Astrocyte of the cerebellum (primary cell): ENCODE data around the gene MYOD1.

Experiments
- DNase-seq: peaks from one replicate; pipeline ENCODE4 v3.0.0-alpha.2; 2011; ENCODE audit warnings: low read depth
- H3K4me3 ChIP-seq: 2 replicates; pipeline ENCODE4 v1.5.1; 2011; ENCODE audit warnings: mild to moderate bottlenecking, low read depth, low read length, moderate library complexity
- CTCF ChIP-seq: IDR thresholded peaks from 2 replicates; pipeline ENCODE4 v1.5.1; 2012; ENCODE audit warnings: low read length, low read depth, moderate library complexity, mild to moderate bottlenecking; ENCODE audit errors: missing control alignments
- in situ Hi-C: cut with HindIII; loops from 2 replicates; pipeline ENCODE4 v1.10.0; 2017; ENCODE audit warnings: low sequenced_read_pairs

Gene MYOD1

DNA sequence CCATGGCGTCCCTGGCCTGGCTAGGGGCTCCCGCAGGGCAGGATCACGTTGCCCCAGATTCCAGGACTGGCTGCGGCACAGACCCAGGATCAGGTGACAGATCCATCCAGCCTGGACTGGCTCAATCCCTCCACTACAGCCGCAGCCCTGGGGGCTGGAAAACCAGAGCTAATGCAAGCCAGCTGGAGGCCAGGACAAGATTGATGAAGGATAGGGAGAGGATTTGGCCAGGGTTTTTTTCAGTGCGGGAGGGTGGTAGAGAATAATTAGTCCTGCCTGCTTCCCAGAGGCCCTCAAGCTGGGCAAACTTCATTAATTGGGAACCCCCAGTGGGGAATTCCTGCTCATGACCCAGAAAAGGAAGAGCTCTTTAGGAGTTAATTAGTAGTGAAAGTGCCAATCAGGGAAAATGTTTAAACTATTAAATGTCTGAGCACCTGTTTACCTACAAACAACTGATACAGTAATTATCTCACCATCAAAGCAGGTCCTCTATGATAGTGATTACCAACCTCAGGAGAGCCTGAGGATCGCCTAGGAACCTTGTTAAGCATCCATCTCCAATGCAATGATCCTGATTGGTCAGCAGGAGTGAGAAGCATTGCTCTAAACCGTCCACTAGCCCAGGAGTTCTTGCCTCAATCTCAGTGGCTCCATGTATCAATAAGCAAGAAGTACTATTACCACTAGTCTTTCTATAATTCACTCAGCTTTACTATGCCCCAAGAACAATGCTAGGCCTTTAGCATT lies 33.0 kb upstream of the MYOD1 start:
- DNase-seq: peak; percentile 92
- in situ Hi-C loops: no loop called here
- H3K4me3 ChIP-seq: no peak overlapping the region
- no peak for TF ChIP-seq CTCF

DNA sequence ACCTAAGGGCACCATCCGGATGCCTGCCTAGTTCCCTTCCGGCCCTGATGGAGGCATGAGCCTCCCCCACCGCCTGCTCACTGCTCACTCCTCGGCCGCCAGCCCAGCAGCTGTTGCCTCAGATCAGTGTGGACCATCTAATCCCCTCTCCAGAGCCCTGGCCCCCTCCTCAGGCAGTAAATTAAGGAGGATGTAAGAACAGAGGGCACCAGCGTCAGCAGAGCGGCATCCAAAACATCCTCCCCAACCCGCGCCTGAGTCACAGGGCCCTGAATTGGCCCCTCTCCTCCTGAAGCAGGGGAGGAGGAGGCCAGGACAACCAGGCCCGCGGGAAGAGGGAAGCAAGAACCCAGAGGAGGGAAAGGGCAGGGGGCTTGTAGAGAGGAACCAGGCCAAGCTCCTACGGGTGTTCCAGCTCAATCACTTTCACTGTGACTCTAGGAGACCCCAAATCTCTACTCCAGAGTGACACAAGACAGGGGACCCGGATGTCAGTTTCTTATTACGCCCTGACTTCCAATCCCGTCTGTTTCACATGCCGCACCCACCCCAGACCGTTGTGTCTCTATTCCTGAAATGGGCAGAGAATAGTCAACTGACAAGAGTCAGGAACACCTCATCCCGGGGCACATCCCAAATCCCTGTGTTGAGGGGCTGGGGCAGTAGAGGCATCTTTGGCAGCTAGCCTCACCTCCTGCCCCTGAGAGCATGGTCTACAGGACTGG lies 31.3 kb upstream of the MYOD1 start:
- in situ Hi-C loops: no loop called here
- no peak for DNase-seq
- H3K4me3 ChIP-seq: no peak overlapping the region
- TF ChIP-seq CTCF: no peak

GRCh38 chr11:17691550-17691949 lies 27.8 kb upstream of the MYOD1 start:
- DNase-seq: no peak
- H3K4me3 ChIP-seq: no peak overlapping the region
- in situ Hi-C loops: no loop called here
- no peak for TF ChIP-seq CTCF

- in situ Hi-C loops: no loop called here
- H3K4me3 ChIP-seq: no peak overlapping the region
- TF ChIP-seq CTCF: no peak
Measured at GRCh38 chr11:17691976-17692375, 27.4 kb upstream of the MYOD1 start.

GRCh38 chr11:17692931-17693330 lies 26.4 kb upstream of the MYOD1 start:
- no peak for DNase-seq
- H3K4me3 ChIP-seq: no peak overlapping the region
- in situ Hi-C loops: no loop called here
- no peak for TF ChIP-seq CTCF

More at GRCh38 chr11:17691976-17692375, 27.4 kb upstream of the MYOD1 start:
- DNase-seq: no peak

DNA sequence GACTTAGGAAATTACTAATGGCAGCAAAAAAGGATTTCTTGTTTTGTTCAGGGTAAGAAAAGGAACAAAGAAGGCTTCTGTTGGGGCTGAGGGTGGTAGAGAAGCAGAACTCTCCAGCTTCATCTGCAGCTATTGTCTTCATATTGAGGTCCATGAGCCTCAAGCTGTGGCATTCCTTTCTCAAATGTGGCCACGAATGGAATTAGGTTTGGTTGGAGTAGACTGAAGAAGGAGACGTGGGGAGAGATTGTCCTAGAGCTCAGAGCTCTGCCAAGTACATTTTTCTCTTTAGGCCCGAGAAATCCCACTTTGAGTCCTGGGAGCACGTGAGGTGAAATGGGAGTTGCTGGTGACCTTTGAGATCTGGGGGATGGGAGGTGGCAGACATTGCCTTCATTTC lies 25.8 kb upstream of the MYOD1 start:
- no peak for DNase-seq
- no peak for TF ChIP-seq CTCF
- in situ Hi-C loops: no loop called here
- no peak overlapping the region for H3K4me3 ChIP-seq
